DND-41 (cell line): ENCODE measurements around the gene HCN4.

Source experiments
- CTCF ChIP-seq: IDR thresholded peaks from 2 replicates; pipeline ENCODE4 v1.5.1; 2012; ENCODE audit warnings: borderline replicate concordance, low read length, moderate library complexity, mild to moderate bottlenecking; ENCODE audit not compliant: poor library complexity, severe bottlenecking; ENCODE audit errors: extremely low read depth
- EZH2 ChIP-seq: IDR thresholded peaks from 3 replicates; pipeline ENCODE4 v1.6.1; 2012; ENCODE audit warnings: borderline replicate concordance, low read depth, mild to moderate bottlenecking, moderate library complexity, low read length, inconsistent platforms; ENCODE audit not compliant: severe bottlenecking

GRCh38 chr15:73359651-73360050, 9.1 kb downstream of the HCN4 start:
- TF ChIP-seq EZH2 (no peak), CTCF (no peak)
